HG02943 (cell line): ENCODE data around the gene LAMB3.
A peak's percentile ranks its signal among the peaks of the same experiment; 100 is the strongest.

ENCODE experiments used
- ATAC-seq: cut with Tn5 transposase; IDR thresholded peaks from one replicate; pipeline ENCODE4 v1.9.1; 2021; ENCODE audit warnings: mild to moderate bottlenecking, low read depth, moderate library complexity; ENCODE audit not compliant: unreplicated experiment

LAMB3 gene

DNA sequence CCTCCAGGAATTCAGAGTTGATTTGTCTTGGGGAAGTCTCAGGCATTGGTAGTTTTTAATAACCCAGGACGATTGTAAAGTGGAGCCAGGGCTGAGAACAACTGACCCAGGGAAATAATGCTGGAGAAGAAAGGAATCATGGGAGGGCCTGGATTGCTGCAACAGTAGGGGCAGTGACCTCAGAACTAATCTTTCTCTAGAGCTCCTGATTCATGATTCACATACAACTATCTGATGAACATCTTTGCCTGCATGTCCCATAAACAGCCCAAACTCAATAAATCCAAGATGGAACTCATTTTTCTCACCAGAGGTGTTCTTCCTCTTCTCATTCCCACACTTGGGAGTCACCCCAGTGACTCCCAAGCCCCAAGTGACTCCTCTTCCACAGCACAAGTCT lies 14.9 kb upstream of the LAMB3 start:
- ATAC-seq = no peak

DNA sequence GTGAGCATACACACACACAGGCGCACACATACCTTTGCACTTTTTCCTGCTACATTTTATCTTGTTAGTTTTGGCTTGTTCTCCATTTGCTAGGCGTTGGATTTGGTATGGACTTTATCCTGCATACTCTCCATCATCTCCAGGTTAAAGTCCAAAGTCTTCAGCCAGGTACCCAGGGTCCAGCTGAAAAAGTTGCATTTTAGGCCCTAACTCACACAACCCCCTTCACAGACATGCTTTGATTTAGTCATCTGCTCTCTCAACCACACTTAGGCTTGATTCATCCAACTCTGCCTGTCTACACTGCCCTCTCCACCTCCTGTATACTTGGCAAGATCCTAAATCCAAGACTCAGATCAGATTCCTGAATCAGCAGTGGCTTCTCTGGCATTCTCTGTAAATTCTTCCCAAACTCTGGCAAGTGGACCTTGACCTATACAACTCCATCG lies 10.7 kb upstream of the LAMB3 start:
- no peak for ATAC-seq

DNA sequence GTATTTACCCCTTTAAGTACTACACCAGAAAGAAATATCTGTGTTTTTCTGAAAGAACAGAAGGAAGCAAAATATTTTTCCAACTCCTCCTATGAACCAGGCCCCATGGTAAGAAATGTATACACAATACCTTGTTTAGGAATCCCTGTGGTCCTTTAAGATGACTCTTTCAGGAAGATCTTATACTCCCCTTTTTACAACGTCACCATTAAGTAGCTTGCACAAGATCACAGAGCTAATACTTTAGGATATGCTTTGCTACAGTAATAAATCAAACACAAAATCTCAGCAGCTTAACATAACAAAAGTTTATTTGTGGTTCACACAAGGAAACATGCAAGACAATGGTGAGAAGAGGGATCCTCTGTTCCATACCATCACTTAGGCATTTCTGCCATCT lies 8.8 kb upstream of the LAMB3 start:
- no peak for ATAC-seq

DNA sequence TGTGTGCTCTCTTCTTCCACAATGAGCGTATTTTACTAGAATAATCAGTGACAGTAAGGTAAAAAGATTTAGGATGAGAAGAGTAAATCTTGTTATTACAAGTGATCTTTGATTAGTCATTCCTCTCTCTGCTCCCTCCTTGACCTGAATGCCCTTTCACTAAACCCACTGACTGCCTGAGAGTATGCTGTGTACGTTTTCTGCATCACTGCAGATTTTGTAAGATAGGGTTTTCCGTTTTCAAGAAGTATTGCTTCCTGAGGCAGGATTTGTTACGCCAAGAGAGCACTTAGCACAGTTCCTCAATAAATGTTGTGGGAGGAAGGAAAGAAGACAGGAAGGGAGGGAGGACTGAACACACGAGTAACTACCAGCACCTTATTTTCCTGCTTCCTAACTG lies 7.7 kb upstream of the LAMB3 start:
- peak; percentile 60 for ATAC-seq

DNA sequence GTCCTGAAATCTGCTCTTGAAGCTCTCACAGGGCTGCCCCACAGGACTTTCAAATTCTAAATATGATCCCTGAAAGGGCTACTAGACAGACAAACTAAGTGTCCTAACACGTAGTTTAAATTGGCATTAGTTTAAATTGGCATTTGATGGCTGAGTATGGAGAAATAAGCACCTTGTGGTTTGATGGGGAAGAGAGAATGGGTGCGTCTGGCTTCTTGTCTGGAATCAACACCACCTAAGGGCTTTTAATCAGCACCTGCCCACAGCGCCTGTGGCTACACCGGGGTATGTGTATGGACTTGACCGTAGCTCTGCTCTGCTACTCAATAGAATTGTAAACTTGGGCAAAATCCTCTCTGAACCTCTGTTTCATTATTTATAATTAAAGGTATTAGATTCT lies 5.7 kb upstream of the LAMB3 start:
- no peak for ATAC-seq

DNA sequence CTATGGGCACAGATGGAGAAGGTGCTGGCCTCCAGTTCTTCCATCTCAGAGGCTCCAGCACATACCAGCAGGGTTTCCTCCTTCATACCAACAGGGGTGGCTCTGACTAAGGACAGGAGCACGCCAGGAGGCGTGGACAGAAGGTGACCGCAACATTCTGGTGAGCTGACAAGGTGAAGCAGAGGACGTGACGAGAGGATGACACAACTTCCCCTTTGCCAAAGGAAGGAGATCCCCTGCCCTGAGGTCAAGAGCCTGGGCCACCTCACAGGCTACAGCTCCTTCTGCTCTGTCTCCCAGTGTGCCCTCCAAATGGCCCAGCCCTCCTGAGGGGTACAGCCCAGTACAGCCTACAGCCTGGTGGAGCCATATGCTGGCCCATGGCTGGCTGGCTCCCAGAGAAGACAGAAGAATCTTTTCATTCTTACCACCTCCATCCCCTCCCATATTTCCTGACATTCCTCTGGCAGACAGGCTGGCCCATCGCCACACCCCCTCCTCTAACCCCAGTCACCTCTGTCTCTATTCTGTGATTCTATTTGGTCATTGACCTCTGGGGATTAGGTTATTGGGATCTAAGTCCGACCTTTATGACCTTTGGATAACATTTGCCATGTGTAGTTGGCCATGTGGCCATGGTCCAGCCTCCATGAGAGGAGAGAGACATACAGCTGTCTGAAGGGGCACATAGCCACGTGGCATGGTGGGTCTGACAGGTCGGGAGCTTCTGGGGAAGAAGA lies 5.1 kb upstream of the LAMB3 start:
- ATAC-seq = no peak

DNA sequence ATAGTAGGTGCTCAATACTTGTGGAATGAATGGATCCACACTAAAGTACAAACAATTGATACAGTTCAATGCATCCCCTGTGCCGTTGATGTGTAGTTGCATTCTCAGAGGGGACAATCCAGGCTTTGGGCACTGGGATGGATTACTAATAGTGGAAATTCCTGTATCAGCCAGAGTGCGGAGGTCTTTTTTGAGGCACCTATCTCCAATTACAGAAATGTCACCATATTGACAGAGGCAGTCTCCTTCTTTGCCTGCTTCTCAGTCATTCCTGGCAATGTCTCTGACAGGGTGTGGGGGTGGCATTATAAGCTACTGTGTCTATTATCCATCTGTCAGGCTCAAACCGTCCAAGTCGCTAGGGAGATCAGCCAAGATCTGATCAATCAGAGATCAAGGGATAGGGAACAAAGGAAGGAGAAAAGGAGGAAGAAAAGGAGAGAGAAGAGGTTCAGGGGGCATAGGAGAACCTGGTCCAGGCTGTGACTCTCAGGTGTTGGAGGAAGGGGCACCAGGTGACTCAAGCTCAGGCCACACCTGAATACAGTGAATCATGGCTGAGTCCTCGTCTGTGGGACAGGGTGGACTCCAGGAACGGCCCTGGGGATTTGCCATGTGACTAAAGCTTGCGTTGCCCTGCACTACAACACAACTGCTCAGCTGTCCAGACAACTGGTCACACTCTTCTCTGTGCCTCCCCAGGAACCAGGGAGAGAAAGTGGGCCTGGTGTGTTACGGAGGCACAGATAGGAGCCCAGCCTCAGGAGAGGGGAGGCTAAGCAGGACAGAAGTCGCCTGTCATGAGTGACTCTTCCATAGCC lies 3.4 kb upstream of the LAMB3 start:
- ATAC-seq = no peak

DNA sequence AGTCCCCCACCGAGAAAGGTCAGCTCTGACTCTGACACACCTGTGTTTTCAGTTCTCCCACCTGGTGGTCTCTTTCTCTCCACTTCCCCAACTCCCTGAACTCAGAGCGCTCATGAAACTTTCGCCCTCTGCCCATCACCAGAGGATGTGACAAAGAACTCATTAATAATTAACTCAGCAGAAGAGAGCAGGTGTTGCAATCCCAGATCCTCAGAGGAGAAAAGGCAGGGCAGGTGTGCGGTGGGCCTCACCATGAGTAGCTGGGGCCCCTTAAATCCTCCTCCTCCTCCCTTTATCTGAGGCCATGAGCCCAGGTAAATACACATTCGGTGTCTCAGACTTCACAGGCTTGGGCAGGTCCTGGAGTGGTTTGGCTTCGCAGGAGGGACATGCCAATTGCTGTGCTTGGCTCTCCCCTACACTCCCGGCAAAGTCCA lies 1.7 kb upstream of the LAMB3 start:
- ATAC-seq = peak; percentile 42

DNA sequence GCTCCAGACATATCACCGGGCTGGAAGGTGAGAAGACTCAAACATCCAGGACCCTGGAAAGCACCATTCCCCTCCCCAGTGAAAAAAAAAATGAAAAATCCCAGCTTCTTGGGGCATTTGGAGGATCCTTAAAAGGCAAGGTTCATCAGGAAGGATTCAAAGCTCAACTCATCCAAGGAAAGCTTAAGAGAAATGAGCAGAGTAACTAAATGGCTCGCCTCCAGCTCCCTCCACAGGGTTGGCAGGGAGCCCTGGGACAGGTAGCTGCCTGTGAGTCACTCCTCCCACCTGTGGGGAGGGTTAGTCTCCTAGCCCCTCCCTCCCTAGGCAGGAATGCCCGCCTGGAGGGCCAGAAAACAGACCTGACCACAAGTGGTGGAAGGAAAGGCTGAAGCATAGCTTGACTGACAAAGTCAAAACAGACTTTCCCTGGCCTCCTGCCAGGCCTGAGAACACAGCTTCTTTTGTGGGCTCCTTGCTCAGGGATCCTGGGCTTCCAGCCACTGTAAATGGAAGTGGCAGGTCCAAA lies 712 bp upstream of the LAMB3 start:
- no peak for ATAC-seq

DNA sequence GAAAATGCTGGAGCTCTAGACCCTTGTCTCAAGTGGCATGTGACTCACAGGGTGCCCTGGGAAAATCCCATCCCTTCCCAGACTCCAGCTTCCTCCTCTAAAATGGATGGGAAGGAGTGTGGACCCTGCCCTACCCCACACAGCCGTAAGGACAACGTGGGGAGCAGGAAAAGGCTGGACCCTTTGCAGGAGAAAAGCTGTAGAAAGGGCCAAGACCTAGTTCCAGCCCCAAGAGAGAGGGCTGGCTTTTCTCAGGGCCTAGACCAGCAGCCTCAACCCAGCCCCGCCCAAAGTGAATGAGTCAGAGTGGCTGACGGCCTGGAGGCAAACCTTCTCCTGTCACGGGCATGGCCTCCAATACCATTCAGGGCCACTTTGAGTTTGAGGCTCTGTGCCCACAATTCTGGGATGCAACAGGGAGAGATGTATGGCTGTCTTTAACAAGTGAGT lies 1.1 kb downstream of the LAMB3 start:
- peak; percentile 74 for ATAC-seq

DNA sequence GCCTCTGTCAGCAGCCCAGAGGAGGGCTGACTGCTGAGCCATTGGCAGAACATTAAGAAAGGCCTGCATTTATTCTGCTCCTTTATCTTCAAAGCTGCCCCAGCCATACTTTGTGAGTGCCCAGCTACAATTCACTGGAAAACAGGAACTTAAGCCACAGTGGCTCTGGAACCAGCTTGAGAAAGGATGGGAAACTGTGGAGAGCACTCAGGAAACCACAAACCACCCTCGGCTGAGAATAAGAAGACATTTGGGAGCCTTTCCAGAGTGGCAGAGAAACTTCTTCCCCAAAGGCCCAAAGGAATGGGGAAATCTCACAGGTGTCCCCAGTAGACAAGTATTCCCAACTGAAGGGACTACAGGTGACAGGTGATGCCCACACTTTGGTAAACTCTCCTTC lies 1.8 kb downstream of the LAMB3 start:
- ATAC-seq = no peak

DNA sequence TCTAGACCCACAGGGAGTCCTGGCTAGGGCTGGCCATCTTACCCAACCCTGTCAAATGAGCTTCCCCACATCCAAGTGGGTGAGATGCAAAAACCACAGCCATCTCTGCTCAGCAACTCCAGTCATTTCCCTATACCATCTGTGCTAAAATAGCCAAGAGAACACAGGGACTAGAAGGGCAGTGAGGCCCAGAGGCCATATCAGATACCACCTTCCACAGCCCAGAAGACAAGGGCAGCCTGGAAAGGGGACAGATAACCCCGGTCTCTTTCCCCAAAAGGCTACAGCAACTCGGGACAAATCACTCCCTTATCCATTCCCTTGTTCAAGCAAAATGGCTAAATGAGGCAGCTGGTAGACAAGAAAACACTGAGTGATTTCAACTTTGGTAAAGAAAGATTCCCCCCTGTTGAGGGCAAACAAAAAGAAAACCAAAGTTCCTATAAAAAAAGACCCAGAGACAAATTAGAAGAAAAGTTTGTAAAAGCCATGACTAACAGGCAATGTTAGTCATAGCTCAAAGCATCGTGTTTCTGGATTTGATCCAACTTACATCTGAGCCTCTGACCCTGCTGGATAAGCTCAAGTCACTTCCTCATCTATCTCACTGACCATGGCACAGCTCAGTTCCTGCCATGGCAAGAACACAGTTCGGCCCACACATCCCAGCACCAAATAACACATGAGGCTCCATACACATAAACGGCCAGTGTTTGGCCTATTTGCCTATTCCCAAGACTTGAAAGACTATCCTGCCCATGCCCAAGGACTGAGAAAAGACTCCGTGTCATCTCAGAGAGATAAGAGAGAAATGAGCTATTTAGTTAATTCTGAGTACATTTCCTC lies 3.1 kb downstream of the LAMB3 start:
- ATAC-seq = no peak

DNA sequence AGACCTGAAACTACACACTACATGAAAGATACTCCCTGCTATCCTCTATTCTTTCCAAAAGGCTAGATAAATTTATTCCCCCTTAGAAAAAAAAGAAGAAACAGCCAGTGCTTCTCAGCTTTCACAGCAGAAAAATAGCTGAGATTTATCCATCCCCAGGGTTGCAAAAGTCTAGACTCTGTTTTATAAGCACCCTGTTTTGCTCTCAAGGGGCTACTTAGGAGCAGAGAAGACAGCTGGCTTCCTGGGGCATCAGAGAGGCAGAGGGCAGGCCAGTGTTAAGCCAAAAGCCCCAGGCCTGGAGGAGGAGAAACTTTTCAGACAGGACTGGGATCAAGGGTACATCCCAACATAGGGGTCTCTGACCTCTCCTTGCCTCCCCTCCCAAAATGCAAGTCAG lies 3.9 kb downstream of the LAMB3 start:
- no peak for ATAC-seq

DNA sequence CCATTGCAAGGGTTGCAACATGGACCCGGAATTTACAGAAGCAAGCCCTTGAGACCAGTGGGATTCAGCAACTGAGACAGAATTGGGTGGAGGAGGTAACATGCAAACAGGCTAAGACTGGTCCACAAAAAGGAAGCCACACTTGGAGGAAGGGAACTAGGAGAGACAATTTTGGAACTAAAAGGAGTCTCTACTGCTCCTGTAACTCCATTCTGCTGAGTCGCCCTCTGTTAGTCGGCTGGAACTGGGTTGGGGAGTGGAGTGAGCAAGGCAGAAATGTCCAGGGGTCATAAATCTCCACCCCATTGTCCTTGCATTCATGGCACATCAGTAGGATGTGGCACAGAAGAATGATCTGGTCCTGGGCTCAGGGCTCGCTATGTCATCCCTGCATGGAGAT lies 5.1 kb downstream of the LAMB3 start:
- no peak for ATAC-seq

DNA sequence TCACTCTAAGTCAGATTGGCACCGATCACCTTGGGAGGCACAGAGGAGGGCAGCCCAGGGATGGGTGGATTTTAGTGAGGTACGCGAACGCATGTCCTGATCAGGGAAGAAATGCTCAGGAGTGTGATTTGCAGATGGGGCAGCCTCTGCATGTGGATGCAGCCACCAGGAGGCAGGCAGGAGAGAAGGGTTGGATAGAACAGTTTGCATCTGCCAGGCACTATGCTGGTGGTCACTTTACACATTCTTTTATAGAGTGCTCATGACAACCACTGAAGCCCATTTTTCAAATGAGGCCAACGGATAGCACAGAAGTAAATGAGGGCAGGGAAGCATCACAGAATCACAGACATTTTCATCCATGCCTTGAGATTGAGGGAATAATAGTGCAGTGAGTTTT lies 5.7 kb downstream of the LAMB3 start:
- ATAC-seq = no peak

DNA sequence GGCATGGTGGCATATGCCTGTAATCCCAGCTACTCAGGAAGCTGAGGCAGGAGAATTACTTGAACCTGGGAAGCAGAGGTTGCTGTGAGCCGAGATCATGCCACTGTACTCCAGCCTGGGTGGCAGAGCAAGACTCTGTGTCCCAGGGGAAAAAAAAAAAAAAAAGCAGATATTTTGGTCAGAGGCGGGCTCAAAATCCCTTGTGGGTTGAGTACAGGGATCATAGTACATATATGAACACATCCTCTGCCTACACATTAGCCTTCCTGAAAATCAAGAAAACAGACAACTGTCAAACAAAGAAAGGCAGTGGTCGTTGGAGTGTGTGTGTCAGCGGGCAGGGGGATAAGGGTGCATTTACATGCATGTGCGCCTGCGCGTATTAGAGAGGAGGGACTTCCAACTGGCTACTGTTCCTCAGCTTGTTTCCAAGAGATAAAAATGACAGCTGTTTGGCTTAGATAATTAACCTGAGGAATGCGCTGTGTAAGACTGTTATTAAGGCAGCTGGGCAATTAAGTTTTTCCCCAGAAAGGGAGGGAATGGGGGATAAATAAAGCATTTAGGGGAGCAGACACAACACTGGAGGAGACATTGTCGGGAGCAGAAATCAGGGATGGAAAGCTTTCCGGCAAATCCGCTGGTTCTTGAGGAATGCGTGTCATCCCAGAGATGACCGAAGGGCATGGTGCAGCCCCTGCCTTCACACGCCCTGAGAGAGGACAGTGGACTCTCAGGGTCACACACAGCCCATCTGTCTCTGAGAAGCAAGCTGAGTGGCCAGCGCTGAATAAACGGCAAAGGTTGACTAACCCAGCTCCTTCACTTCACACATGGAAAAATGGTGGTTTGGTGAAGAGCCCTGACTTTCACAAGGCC lies 6.4 kb downstream of the LAMB3 start:
- ATAC-seq = no peak

DNA sequence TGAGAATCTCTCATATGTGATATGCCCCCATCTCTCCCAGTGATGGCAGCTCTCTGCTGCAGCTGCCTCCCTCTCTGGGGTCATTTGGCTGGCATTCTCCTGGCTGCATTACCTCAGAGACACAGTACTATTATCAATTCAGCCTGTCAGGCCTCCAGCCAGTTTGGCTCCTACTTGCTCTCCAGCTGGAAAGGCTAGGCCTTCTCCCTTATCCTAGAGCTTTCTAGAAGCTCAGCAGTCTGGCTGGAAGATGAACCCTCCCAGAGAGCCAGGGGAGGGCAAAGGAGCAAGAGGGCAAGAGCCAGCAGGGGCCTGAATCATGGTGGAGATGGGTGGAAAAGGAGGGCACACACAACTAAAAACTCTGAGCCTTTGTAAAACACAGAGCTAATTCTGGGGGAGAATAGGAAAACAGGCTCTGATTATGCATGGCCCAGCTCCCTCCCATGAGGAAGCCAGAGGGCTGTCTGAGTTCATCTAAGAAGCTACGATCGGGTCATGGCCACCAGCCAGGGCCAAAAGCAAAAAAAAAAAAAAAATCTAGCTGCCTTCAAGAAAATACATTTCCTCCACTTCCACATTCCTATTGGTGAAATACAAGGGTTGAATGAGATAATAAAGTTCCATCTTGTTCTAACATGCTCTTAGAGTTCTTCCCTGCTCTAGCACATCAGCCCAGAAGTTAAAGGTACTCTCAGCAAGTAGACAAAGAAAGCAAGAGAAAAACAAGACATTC lies 8.8 kb downstream of the LAMB3 start:
- no peak for ATAC-seq

DNA sequence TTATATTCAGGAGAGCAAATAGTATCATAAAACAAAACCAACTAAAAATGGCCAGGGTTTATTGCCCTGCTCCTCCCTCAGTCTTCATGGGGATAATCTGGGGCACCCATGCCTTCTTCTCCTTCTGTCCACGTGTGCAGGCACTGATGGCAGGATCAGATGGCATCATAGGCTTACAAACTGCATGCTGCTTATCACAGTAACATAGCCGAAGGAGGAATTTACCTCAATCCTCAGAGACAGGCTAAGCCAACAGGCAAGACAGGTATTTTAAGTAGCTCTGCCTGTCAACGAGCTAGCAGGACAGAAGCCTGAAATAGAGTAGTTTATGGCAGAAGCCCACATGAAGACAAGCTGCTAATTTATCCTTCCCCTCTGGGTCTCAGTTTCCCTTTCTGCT lies 9.4 kb downstream of the LAMB3 start:
- no peak for ATAC-seq

DNA sequence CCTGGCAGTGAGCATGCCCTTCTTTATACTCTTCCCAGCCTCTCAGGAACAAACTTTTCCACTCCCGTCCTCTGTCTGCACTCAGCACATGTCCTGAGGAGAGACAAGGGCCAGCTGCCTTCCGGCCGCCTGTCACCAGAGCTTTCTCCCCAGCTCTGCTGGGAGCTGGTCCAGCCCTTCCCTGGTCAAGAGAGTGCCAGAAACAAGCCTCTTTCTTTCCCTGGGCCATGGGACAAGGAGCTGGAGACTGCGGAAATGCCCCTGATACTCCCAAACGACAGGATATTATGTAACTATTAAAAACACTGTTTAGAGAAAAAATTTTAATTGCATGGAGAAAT lies 10.4 kb downstream of the LAMB3 start:
- no peak for ATAC-seq
